ENCODE data around the gene GPR183.
A peak's percentile ranks its signal among the peaks of the same experiment; 100 is the strongest.

Gene GPR183

DNA sequence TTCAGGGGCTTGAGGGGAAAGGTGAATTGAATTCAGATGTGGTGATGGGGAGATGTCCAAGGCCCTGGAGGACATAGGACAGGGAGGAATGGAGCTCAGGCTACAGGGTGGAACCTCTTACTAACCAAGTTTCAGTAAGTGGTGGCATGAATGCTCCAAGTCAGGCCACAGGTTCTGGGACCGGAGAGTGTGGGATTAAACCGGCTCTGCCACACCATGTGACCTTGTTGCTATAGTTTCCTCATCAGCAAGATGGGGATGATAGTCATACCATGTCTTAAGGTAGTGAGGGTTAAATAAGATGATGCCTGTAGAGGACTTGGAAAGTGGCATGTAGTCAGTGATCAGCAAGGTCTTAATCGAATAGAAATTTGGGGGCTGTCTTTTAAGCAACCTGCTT is 16.3 kb downstream of the GPR183 start:
- no peak for DNase-seq

DNA sequence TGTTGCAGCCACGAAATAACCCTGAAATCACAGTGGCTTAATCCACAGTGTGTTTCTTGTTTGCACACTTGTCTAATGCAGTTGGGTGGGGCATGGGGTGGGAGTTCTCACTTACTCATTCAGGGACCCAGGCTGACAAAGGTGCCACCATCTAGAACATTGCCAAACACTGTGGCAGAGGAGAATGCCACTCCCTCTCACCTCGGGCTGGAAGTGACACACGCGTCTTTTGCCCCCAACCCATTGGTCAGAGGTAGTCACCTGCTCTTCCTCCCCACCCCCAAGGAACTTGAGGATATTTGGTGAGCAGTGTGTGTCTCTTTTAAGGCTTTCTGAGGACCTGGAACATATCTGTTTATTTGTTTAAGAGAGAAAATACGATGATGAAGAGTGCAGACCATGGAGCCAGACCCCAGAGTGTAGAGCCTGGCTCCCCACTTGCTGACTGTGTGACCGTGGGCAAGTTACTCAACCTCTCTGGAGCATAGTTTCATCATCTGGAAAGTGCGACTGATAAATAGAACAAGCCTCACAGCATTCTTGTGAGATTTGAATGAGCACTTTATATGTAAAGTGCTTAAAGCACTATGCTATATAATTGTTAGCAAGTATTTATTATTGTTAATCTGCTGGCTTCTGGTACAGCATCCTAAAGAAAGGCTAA is 17.4 kb downstream of the GPR183 start:
- peak; percentile 77 for DNase-seq

DNA sequence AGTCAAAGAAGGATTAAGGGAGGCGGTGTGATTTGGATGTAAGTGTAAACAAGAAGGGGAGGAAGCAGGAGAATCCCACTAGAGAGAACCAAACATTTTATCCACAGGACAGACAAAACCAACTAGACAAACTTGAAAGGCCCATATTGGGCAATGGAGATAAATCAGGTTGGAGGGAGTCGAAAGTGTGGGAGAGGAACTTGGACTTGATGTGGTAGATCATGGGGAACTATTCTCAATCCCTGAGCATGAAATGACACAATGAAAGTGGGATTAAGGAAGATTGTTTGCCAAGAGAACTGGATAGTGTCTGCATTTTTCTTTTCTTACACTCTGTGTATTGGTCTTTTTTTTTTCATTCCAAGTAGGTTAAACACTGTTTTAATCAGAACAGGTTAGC is 17.9 kb downstream of the GPR183 start:
- DNase-seq: no peak

DNA sequence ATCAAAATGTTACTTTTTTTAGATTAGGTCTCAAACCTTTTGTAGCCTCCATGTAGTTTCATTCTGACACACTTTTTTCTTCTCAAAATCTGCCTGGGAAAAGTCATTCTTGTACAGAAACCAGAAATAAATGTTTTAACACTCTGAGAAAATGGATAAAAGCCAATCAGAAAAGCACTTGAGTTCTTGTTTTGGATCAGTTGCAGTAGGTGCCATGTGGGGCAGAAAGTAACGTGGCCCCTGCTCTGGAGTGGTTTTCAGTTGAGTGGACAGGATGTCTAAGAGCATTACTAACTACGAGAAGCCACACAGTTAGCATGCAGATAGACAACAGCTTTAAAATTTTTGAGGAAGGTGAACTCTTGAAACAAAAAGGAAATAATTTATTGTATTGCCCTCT is 19.1 kb downstream of the GPR183 start:
- DNase-seq: peak; percentile 74

DNA sequence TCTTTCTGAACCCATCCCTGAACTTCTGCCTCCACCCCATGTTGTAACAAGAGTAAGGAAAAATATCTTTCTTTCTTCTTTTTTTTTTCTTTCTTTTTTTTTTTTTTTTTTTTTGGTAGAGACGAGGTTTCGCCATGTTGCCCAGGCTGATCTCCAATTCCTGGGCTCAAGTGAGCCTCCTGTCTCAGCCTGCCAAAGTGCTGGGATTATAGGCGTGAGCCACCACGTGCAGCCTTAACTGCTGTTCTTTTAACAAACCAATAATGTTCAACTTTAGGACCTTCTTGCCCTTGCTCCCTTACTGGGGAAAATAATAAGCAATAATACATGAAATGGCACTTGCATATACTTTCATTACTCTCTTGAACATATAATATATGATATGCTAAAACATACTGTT is 19.6 kb downstream of the GPR183 start:
- no peak for DNase-seq

DNA sequence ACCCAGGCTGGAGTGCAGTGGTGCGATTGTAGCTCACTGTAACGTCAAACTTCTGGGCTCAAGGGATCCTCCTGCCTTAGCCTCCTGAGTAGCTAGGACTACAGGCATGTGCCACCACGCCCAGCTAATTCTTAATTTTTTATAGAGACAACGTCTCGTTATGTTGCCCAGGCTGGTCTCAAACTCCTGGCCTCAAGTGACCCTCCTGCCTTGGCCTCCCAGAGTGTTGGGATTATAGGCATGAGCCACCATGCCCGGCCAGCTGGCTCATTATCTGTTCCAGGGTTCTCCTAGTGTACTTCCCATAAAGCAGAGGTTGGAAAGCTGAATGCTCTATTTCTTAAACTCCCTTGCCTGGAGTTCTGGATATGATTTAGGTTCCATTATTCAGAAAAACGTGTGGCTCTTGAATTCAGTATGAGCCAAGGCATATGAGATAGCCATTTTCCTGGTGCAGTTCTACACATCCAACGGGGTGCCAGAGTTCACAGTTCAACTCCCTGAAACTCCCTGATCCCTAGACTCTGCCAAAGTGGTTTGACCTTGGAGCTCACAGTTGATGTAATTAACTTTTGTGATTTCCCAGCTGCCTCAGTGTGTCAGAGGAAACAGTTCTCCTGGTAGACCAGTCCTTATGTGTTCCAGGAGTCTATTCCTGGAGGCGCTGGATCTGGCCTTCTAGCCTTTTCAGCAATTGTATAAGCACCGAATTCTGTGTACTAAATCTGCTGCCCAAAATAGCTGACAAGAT is 21.6 kb downstream of the GPR183 start:
- no peak for DNase-seq

DNA sequence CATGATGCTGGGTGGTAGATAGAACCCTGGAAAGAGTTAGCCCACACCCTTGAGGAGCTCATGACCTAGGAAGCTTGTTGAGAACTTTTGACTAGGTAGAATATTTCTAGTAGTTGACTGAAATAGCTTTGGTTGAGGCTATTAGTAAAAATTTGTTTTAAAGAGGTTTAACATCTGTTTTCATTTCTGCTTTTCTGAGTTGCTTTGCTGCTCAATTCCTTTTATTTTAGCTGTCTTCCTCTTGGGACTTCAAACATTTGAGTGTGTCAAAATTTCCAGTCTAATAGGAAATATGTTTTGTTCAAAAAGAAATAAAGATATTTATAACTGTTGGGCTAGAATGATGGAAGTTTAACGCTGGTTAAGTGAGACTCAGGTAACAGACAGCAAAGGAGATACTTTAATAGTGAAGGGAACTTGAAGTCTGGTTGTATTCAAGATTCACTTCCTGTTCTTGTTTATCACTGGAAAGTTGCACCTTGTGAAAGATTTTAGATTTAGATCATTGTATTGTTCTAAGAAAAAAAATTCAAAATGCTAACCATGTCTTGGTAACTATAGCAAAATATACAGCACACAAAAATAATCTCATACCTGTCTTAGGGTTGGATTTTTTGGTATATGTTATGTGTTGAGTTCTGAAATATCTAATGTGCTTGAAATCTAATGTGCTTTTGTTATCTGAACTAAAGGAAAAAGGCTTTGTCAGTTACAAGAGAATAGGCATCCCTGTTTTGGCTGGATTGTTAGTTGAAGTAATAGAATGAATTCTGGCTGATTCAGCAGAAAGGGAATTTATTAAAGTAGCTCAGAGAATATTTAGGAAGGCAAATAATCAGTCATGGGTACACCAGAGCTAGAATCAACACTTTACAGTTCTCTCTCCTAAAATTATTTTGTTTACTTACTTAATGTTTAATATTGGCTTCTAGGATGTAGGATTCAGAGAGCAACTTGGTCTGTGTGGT is 24.7 kb downstream of the GPR183 start:
- no peak for DNase-seq

DNA sequence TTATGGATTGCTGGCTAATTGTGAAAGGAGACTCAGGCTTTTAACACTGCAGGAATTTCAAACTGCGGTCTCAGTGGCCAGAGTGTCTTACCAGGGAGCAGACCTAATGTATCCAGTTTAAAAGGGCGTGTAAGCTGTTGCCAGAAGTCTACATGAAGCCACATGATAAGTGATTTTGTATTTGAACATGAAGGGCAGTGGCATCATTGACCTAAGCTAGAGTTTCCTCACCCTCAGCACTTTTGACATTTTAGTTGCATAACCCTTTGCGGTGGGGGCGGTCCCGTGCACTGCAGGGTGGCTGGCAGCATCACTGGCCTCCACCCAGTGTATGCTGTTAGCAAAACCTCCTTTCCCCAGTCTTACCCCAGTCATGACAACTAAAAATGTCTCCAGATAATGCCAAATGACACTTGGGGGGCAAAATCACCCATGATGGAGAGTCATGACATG is 25.4 kb downstream of the GPR183 start:
- DNase-seq: peak; percentile 82

DNA sequence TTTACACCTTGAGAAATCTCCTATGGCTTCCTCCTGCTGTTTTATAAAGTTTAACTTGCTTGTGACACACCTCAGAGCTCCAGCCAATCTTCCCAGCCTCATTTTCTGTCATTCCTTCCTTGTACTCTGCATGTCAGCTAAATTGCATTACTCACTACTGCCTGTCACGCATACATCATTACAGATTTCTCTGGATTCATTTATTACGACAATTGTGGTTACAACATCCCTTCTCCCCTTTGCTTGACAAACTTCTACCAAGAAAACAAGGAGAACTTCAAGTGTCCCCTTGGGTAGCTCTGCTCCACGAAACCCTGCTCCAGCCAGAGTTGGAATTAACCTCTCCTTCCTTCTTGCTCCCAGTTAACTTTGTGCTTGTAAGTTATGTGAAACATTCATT is 27.0 kb downstream of the GPR183 start:
- no peak for DNase-seq

DNA sequence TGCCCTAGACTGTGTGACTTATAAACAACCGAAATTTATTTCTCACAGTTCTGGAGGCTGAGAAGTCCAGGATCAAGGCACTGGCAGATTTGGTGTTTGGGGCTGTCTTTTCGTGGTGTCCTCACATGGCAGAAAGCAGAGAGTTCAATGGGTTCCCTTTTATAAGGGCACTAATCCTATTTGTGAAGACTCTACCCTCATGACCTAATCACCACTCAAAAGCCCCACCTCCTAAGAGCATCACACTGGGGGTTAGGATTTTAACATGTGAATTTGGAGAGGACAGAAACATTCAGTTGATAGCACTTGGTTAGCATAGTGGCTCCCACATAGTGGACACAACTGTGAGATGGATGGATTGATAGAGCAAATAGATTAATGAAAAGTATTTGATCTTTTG is 27.6 kb downstream of the GPR183 start:
- no peak for DNase-seq

DNA sequence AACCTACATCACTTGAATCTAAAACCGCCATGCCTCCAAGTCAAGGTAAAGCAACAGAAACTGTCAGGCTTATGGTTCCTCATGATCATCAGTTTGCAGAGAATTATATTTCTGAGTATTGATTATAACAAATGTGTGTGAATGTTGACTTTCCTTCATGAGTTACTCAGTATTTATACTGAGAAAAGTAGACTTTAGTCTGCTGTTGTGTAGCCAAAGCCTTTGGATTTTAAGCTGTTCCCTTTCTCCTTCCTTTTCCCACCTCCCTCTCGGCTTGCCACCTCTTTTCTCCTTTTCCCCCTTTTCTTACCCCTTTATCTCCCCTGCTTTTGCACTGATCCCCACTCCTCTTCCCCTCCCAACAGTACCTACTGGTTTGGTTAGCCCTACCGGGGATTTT is 28.4 kb downstream of the GPR183 start:
- no peak for DNase-seq

DNA sequence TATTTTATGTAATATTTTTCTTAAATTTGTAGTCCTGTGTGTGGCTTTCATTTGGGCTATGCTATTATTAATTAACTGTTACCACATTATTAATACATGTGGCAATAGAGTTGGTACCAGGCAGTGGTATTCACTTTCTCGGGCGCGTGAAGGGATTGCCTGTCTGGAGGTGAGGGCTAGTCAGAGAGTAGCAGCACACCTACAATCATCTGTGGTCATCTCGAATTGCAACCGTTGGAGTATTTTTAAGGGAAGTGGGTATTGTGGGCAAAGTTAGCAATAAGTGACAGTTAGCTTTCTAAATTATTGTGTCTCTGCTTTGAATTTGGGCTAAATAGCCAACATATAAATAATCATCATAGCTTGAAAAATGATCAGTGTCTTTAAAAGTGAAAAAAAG is 29.0 kb downstream of the GPR183 start:
- no peak for DNase-seq

DNA sequence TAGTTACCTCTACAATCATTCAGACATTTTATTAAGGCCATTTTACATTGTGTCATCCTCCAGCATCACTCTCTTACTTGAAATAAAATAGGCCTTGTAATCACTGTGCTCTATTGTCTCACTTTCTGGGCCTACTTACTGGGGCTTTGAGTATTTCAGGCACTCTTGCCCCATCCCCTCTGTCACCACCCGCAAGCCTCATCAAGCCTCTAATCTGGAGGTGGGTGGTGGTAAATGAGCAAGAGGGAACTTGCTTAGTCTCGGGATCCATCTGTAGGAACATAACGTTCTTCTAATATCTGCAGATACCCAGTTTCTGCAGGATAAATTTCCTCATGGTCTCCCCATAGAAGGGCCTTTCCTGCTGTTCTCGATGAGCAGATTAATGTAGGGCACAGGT is 29.6 kb downstream of the GPR183 start:
- DNase-seq: no peak

DNA sequence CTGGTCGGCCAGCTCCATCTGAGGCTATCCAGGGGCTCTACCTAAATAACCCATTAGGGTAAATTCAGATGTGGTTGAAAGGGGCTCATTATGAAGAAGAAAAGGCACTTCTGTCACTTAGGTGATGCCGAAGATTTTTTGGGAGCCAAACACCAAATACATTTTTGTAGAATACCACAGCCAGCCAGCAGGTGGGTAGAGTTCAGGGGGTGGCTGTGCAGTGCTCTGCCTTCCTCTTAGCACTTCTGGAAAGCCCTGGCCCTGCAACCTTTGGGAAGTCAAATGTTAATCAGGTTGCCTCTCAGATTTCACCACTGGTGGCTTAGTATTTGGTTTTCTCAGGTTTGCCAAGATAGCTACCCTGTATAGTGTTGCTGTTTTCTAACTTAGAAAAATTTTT is 30.5 kb downstream of the GPR183 start:
- no peak for DNase-seq

DNA sequence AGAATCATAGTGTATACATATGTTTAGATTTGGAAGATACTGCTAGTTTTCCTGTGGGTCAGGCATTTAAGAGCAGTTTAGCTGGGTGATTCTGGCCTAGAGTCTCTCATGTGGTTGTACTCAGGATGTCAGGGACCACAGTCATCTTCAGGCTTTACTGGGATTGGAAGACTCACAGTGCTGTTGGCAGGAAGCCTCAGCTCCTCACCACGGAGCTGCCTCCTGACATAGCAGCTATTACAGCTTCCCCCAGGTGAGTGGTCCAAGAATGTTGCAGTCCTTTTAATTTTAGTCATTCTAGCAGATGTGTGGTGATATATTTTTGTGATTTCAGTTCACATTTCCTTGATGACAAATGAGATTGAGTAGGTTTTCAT is 32.1 kb downstream of the GPR183 start:
- DNase-seq: peak; percentile 72

DNA sequence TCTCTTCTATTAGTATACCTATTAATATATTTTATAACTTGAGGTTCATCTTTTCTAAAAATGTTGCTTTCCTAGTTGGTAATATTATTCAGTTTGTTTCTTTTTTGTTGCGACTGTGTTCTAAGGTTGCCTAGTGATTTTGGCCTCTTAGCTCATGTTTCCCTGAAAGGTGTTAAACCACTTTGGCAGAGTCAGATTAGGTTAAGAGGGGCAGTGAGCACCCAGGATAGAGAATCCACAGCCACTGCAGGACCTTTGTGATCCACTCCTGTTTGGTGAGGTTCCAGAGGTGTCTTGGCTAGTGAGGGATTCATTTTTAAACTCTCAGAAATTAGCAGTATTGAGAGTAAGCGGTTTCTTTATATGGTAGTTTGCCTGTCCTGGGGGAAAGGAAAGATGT is 34.1 kb downstream of the GPR183 start:
- no peak for DNase-seq

DNA sequence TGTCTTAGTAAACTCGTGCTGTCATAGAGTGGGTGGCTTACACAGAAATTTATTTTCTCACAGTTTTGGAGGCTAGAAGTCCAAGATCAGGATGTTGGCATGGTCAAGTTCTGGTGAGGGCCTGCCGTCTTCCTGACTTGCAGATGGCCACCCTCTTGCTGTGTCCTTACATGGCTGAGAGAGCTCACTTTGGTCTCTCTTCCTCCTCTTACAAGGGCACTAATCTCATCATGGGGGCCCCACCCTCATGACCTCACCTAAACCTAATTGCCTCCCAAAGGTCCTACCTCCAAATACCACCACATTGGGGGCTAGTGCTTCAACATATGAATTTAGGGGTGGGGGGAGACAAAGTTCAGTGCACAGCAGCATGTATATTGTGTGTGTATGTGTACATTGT is 34.7 kb downstream of the GPR183 start:
- no peak for DNase-seq

DNA sequence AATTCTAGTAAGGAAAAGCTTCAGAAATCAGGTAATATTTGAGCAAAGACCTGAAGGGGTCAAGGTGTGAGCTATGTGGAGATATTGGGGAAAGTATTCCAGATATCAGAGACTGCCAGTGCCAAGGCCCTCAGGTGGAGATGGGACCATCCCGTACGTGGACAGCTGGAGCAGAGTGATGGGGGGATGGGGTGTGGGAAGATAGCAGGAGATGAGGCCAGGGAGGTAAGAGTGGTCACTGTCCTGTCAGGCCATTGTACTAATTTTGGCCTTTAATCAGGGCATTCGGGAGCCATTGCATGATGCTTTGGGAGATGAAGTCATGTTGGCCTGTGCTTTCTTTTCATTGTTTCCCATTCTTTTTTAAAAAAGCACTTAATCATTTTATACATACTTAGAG is 36.0 kb downstream of the GPR183 start:
- no peak for DNase-seq

DNA sequence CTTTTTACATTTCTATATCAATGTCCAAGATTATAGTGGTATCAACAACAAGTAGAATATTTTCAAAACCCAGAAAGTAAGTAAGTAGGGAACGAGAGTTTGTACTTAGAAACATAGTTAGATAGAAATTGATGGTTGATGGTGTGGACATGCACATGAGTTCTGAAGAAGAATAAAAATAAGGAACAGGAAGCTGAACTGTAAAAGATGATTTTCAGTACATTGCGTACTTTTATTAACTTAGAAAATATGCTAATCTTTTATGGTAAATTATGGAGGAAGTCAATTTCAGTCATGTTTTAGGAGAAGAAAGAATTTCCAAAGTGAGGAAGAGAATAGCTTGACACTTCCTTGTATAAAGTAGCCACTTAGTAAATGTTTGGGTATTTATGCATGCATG is 36.7 kb downstream of the GPR183 start:
- no peak for DNase-seq

DNA sequence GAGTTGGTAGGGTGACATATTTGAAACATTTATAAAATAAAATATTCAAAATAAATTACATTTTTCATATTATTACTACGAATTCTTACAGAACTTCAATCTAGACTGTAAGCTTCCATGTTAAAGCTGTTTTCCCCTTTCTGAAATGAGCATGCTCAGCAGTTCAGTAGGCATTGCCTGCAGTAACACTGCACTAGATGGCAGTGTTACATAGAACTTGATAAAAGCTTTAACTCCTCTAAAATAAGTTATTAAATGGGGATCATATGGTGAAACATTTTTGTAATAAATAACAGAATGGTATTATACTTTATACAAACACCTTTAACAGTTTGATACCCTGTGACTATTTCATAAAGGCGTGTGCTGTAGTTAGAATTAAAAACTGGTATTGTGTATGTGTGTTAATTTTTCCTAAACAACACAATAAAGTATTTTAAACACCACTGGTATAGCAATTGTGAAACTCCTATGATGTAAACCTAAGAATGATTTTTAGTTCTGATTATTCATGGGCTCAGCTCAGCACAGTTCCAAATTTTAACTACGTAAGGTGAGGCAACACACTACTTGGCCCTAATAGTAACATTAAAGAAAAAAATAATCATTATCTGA is 37.5 kb downstream of the GPR183 start:
- DNase-seq: no peak

DNA sequence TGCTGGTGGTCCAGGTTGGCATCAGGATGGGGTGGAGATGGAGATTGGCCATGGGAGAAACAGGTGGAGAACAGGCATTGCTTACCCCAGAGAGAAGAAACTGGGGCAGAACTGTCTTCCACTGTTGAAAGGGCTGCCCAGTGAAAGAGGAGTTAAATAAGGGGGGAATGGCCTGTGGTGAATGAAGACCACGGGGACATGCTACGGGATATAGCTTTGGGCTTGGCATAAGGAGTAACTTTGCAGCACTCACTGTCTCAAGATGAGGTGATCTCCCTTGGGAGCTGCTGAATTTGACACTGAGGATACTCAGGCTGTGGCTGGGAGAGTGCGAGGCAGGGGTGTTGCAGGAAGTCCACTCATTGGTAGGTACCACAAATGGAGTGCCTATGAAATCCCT is 38.4 kb downstream of the GPR183 start:
- DNase-seq: no peak

DNA sequence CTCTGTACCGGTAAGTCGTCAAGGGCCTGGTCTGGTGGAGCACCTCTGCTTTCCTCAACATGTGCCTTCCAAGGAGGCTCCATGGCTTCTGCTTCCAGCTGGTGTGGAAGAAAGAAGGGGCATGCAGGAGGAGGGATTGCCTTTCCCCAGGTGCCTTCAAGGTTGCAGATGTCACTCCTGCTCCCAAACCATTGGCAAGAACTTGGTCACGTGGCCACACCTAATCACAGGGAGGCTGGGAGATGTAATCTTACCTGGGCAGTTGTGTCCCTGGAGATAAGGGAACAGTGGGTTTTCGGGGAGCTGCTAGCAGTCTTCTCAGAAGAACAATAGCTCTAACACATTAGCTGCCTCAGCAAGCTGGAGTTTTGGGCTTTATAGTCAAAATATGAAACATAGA is 39.3 kb downstream of the GPR183 start:
- DNase-seq: no peak

DNA sequence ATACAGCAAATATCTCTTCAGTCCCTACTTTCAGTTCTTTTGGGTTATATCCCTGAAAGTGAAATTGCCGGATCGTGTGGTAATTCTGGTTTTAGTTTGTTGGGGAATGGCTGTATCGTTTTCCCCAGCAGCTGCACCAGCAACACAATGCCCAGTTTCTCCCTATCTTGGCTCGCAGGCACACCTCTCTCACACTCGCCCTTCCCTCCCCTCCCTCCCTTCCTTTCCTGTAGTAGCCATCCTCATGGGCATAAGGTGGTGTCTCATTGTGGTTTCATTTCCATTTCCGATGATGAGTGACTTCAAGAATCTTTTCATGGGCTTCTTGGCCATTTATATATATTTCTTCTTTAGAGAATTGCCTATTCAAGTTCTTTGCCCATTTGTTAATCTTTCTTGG is 40.4 kb downstream of the GPR183 start:
- DNase-seq: no peak
